K562 (cell line): ENCODE data around the gene ARFGEF2. TPM values are rescaled to one million over a fixed set of nuclear protein-coding genes. Genes with fewer than 3 reads are reported as not detected.

Source experiments
- CBFA2T3 ChIP-seq: fragments of 450-650 bp; IDR thresholded peaks from 2 replicates; pipeline ENCODE4 v1.6.1; 2017
- CEBPG ChIP-seq, 3 experiments: fragments of 200-800 bp in 1 of 3; sonication (Bioruptor generic) in 1 of 3; sonication (generic) in 1 of 3; formaldehyde crosslinking in 1 of 3; IDR thresholded peaks in 2 of 3; conservative IDR thresholded peaks in 1 of 3; 2 replicates each; pipeline versions ENCODE4 v1.6.1 to v1.8.0; 2016 to 2022; ENCODE audit warnings: missing compliant biosample characterization in 2 of 3, missing genetic modification characterization in 2 of 3, mild to moderate bottlenecking in 1 of 3, missing genetic modification reagents in 1 of 3
- CREBBP ChIP-seq: IDR thresholded peaks from one replicate; pipeline ENCODE4 v1.6.1; 2012; ENCODE audit warnings: low read depth, mild to moderate bottlenecking, control low read depth, inconsistent platforms, low read length
- CSDE1 ChIP-seq, 2 experiments: fragments of 450-650 bp; IDR thresholded peaks; 2 replicates each; pipeline ENCODE4 v1.6.1; 2016; ENCODE audit warnings: mild to moderate bottlenecking in 1 of 2
- DPF2 ChIP-seq: fragments of 450-650 bp; IDR thresholded peaks from 2 replicates; pipeline ENCODE4 v1.6.1; 2016
- ESRRA ChIP-seq: fragments of 450-650 bp; IDR thresholded peaks from 2 replicates; pipeline ENCODE4 v1.6.1; 2014; ENCODE audit warnings: low read depth, mild to moderate bottlenecking, moderate library complexity, borderline replicate concordance
- FOSL1 ChIP-seq: fragments of 200-800 bp; sonication (Bioruptor generic); conservative IDR thresholded peaks from 2 replicates; pipeline ENCODE4 v1.6.1; 2016; ENCODE audit warnings: missing genetic modification characterization, missing compliant biosample characterization
- HMGXB4 ChIP-seq: sonication (generic); formaldehyde crosslinking; IDR thresholded peaks from 2 replicates; pipeline ENCODE4 v1.8.1; 2023; ENCODE audit warnings: mild to moderate bottlenecking, missing genetic modification reagents
- KDM4B ChIP-seq, 2 experiments: fragments of 450-650 bp in 1 of 2; sonication (generic) in 1 of 2; IDR thresholded peaks; 2 replicates each; pipeline ENCODE4 v1.6.1; 2016 to 2017; ENCODE audit warnings: borderline replicate concordance in 2 of 2, antibody characterized with exemption in 1 of 2, low read depth in 1 of 2, mild to moderate bottlenecking in 1 of 2
- LEF1 ChIP-seq: fragments of 450-650 bp; IDR thresholded peaks from 2 replicates; pipeline ENCODE4 v1.6.1; 2016; ENCODE audit warnings: mild to moderate bottlenecking
- MLX ChIP-seq, 2 experiments: fragments of 450-650 bp in 1 of 2; sonication (generic) in 1 of 2; formaldehyde crosslinking; conservative IDR thresholded peaks; 2 replicates each; pipeline versions ENCODE4 v1.4.0 to v1.8.1; 2020 to 2022; ENCODE audit warnings: mild to moderate bottlenecking in 1 of 2, missing genetic modification reagents in 1 of 2
- NCOR1 ChIP-seq: fragments of 450-650 bp; IDR thresholded peaks from 2 replicates; pipeline ENCODE4 v1.6.1; 2016; ENCODE audit warnings: mild to moderate bottlenecking, moderate library complexity
- PCBP2 ChIP-seq: fragments of 200-400 bp; formaldehyde crosslinking; IDR thresholded peaks from 2 replicates; pipeline ENCODE4 v1.6.1; 2018; ENCODE audit warnings: low read length, low read depth, mild to moderate bottlenecking, moderate library complexity; ENCODE audit not compliant: poor library complexity, severe bottlenecking
- TAF1 ChIP-seq: IDR thresholded peaks from 2 replicates; pipeline ENCODE4 v1.6.1; 2011; ENCODE audit warnings: mild to moderate bottlenecking, low read length, moderate library complexity; ENCODE audit not compliant: insufficient read depth, control insufficient read depth, severe bottlenecking; ENCODE audit errors: extremely low read depth
- TCF7 ChIP-seq: sonication (generic); IDR thresholded peaks from 2 replicates; pipeline ENCODE4 v1.6.1; 2016; ENCODE audit warnings: antibody characterized with exemption, borderline replicate concordance
- TRIM28 ChIP-seq: fragments of 450-650 bp; IDR thresholded peaks from 2 replicates; pipeline ENCODE4 v1.6.1; 2017
- TSHZ1 ChIP-seq: fragments of 250-450 bp; sonication (Bioruptor Pico); IDR thresholded peaks from 2 replicates; pipeline ENCODE4 v1.4.0; 2020; ENCODE audit warnings: mild to moderate bottlenecking, moderate library complexity
- ZNF324 ChIP-seq: fragments of 250-450 bp; sonication (Bioruptor Pico); IDR thresholded peaks from 2 replicates; pipeline ENCODE4 v1.4.0; 2020; ENCODE audit warnings: mild to moderate bottlenecking
- ZNF639 ChIP-seq, 2 experiments: fragments of 200-800 bp in 1 of 2; sonication (Bioruptor generic) in 1 of 2; sonication (generic) in 1 of 2; formaldehyde crosslinking in 1 of 2; IDR thresholded peaks in 1 of 2; conservative IDR thresholded peaks in 1 of 2; 2 replicates each; pipeline versions ENCODE4 v1.5.0 to v1.6.1; 2016 to 2020; ENCODE audit warnings: missing compliant biosample characterization in 1 of 2, missing genetic modification characterization in 1 of 2, missing genetic modification reagents in 1 of 2
- ZNF76 ChIP-seq: fragments of 250-450 bp; sonication (Bioruptor Pico); IDR thresholded peaks from 2 replicates; pipeline ENCODE4 v1.4.0; 2020; ENCODE audit warnings: mild to moderate bottlenecking, moderate library complexity, borderline replicate concordance
- polyA plus RNA-seq, 8 experiments: library from polyadenylated mRNA; depleted of rRNA in 4 of 8; stranded (reverse) in 5 of 8; unstranded in 3 of 8; fragments of >200 nt; fragmentation: Nextera tagmentation in 2 of 8; fragmentation: Illumina TruSeq in 1 of 8; extraction: Ambion mirVana in 2 of 8; extraction: Trizol in 1 of 8; gene quantifications; 2 replicates each; pipeline versions ENCODE4 v1.2.1 to v1.2.3, GENCODE V29; 2011 to 2014; ENCODE audit warnings: inconsistent platforms in 1 of 8, missing spikeins in 1 of 8
- total RNA-seq, 7 experiments: library from RNA; depleted of rRNA in 6 of 7; stranded (reverse); fragments of >200 nt in 6 of 7; fragmentation: Illumina TruSeq in 2 of 7; extraction: Trizol in 2 of 7; gene quantifications; 2 replicates each; pipeline versions ENCODE4 v1.2.1 to v1.2.3, GENCODE V29; 2011 to 2021; ENCODE audit warnings: low replicate concordance in 1 of 7

Gene ARFGEF2
- total and polyA plus RNA-seq, 9 of the 15 experiments (the other 6 are each of a cell fraction or from before 2014, with no cell fraction given), result 4.2 to 18.8 (median 13.7) TPM

GRCh38 chr20:48930878-48931277 is 9.4 kb downstream of the ARFGEF2 start (continued):
- TF ChIP-seq ZNF324 (CRISPR knock-in tag) (no peak), PCBP2 (no peak), TCF7 (no peak), MLX (CRISPR knock-in tag; conservative IDR thresholded peaks at IDR 0.05) (no peak), FOSL1 (tag) (no peak), NCOR1 (peak; percentile 44; the same call in 1 of the 2 replicates), CBFA2T3 (peak; percentile 52), ZNF76 (no peak), DPF2 (0 out of 2 replicates have a peak, but pooled peaks have one; percentile 30), ZNF639 (CRISPR knock-in tag; conservative IDR thresholded peaks at IDR 0.05 in 1 of 2, IDR thresholded peaks at IDR 0.05 in 1 of 2) (no peak), LEF1 (no peak), ESRRA (no peak), CSDE1 (IDR thresholded peaks at IDR 0.05) (no peak), KDM4B (IDR thresholded peaks at IDR 0.05; ENCODE audit: borderline replicate concordance in 2 of 2, low read depth in 1 of 2) (no peak), TRIM28 (no peak), TAF1 (no peak), HMGXB4 (CRISPR knock-in tag) (no peak), TSHZ1 (CRISPR knock-in tag) (no peak), CREBBP (no peak), CEBPG (CRISPR knock-in tag; IDR thresholded peaks at IDR 0.05) (no peak), CEBPG (tag; conservative IDR thresholded peaks at IDR 0.05 in 1 of 2, IDR thresholded peaks at IDR 0.05 in 1 of 2) (no peak)
